Measurements from ENCODE around the gene OAF. TPM values are rescaled to one million over a fixed set of nuclear protein-coding genes. Genes with fewer than 3 reads are reported as not detected.

Gene OAF
- total and polyA plus RNA-seq, 2 experiments from 2014 or later = 1.1 to 3.0 TPM

- Mint-ChIP-seq H3K4me1 (peaks cover 30% of the 10 kb centered on the region), H3K4me3 (no peak overlapping the region), H3K9me3 (peaks cover 4% of the 10 kb centered on the region; the same call in 1 of the 3 replicates), H3K27me3 (ENCODE audit: insufficient read depth, low read depth, poor library complexity) (peaks cover 45% of the 10 kb centered on the region), H3K27ac (no peak overlapping the region), H3K36me3 (ENCODE audit: low read depth) (no peaks in the 10 kb centered on the region)
- Histone ChIP-seq H3K4me2 (no peak overlapping the region), H3K27me3 (ENCODE audit: insufficient read depth) (peaks cover 8% of the 10 kb centered on the region; the same call in 1 of the 2 replicates), H3K9me2 (ENCODE audit: insufficient read depth) (no peaks in the 10 kb centered on the region), H3K27ac (ENCODE audit: low read depth) (no peak overlapping the region), H3F3A (replicated peaks; ENCODE audit: low read depth) (no peaks in the 10 kb centered on the region), H4K20me1 (replicated peaks; ENCODE audit: insufficient read depth) (no peaks in the 10 kb centered on the region), H3K79me2 (replicated peaks; ENCODE audit: insufficient read depth) (no peaks in the 10 kb centered on the region), H3K36me3 (ENCODE audit: insufficient read depth) (no peaks in the 10 kb centered on the region), H3K4me1 (ENCODE audit: insufficient read depth) (no peaks in the 10 kb centered on the region; the same call in 1 of the 2 replicates), H2AFZ (no peak overlapping the region), H3K4me3 (no peak overlapping the region)
- TF ChIP-seq NANOG (IDR thresholded peaks at IDR 0.05; ENCODE audit: borderline replicate concordance) (no peak), CTCF (conservative IDR thresholded peaks at IDR 0.05; ENCODE audit: low read depth in 2 of 2) (no peak), POLR2AphosphoS5 (IDR thresholded peaks at IDR 0.05; ENCODE audit: low read depth) (no peak), ZNF114 (CRISPR knock-in tag; IDR thresholded peaks at IDR 0.05) (no peak), STAT1 (IDR thresholded peaks at IDR 0.05; ENCODE audit: unreplicated experiment) (no peak), ZNF331 (CRISPR knock-in tag; IDR thresholded peaks at IDR 0.05; ENCODE audit: low read depth) (no peak), REST (IDR thresholded peaks at IDR 0.05; ENCODE audit: unreplicated experiment) (no peak), EZH2phosphoT487 (IDR thresholded peaks at IDR 0.05; ENCODE audit: unreplicated experiment) (no peak), CREB1 (CRISPR knock-in tag; IDR thresholded peaks at IDR 0.05; ENCODE audit: low read depth) (no peak), ETS1 (IDR thresholded peaks at IDR 0.05) (no peak), JUNB (IDR thresholded peaks at IDR 0.05; ENCODE audit: unreplicated experiment) (no peak), EZH2 (IDR thresholded peaks at IDR 0.05; ENCODE audit: low read depth, unreplicated experiment) (no peak)
- TF ChIP-seq, protein P1, sequence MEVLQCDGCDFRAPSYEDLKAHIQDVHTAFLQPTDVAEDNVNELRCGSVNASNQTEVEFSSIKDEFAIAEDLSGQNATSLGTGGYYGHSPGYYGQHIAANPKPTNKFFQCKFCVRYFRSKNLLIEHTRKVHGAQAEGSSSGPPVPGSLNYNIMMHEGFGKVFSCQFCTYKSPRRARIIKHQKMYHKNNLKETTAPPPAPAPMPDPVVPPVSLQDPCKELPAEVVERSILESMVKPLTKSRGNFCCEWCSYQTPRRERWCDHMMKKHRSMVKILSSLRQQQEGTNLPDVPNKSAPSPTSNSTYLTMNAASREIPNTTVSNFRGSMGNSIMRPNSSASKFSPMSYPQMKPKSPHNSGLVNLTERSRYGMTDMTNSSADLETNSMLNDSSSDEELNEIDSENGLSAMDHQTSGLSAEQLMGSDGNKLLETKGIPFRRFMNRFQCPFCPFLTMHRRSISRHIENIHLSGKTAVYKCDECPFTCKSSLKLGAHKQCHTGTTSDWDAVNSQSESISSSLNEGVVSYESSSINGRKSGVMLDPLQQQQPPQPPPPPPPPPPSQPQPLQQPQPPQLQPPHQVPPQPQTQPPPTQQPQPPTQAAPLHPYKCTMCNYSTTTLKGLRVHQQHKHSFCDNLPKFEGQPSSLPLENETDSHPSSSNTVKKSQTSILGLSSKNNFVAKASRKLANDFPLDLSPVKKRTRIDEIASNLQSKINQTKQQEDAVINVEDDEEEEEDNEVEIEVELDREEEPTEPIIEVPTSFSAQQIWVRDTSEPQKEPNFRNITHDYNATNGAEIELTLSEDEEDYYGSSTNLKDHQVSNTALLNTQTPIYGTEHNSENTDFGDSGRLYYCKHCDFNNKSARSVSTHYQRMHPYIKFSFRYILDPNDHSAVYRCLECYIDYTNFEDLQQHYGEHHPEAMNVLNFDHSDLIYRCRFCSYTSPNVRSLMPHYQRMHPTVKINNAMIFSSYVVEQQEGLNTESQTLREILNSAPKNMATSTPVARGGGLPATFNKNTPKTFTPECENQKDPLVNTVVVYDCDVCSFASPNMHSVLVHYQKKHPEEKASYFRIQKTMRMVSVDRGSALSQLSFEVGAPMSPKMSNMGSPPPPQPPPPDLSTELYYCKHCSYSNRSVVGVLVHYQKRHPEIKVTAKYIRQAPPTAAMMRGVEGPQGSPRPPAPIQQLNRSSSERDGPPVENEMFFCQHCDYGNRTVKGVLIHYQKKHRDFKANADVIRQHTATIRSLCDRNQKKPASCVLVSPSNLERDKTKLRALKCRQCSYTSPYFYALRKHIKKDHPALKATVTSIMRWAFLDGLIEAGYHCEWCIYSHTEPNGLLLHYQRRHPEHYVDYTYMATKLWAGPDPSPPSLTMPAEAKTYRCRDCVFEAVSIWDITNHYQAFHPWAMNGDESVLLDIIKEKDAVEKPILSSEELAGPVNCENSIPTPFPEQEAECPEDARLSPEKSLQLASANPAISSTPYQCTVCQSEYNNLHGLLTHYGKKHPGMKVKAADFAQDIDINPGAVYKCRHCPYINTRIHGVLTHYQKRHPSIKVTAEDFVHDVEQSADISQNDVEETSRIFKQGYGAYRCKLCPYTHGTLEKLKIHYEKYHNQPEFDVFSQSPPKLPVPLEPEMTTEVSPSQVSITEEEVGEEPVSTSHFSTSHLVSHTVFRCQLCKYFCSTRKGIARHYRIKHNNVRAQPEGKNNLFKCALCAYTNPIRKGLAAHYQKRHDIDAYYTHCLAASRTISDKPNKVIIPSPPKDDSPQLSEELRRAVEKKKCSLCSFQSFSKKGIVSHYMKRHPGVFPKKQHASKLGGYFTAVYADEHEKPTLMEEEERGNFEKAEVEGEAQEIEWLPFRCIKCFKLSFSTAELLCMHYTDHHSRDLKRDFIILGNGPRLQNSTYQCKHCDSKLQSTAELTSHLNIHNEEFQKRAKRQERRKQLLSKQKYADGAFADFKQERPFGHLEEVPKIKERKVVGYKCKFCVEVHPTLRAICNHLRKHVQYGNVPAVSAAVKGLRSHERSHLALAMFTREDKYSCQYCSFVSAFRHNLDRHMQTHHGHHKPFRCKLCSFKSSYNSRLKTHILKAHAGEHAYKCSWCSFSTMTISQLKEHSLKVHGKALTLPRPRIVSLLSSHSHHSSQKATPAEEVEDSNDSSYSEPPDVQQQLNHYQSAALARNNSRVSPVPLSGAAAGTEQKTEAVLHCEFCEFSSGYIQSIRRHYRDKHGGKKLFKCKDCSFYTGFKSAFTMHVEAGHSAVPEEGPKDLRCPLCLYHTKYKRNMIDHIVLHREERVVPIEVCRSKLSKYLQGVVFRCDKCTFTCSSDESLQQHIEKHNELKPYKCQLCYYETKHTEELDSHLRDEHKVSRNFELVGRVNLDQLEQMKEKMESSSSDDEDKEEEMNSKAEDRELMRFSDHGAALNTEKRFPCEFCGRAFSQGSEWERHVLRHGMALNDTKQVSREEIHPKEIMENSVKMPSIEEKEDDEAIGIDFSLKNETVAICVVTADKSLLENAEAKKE (CRISPR knock-in tag; IDR thresholded peaks at IDR 0.05) = no peak
- DNase-seq (ENCODE audit: low spot score) (no peak), ATAC-seq (no peak)
These were observed 25.0 kb upstream of the OAF start for GRCh38 chr11:120185706-120186455.

Data from GM23338 (cell line).